Progenitor cell of endocrine pancreas (in vitro differentiated cells): Measurements from ENCODE around the gene DNAH14. TPM values are rescaled to one million over a fixed set of nuclear protein-coding genes. Genes with fewer than 3 reads are reported as not detected.
A peak's percentile ranks its signal among the peaks of the same experiment; 100 is the strongest.

ENCODE experiments used
- DNase-seq: peaks from one replicate; pipeline ENCODE4 v3.0.0; 2021; ENCODE audit warnings: low spot score; ENCODE audit not compliant: unreplicated experiment
- H3K27ac Mint-ChIP-seq: 2 replicates; pipeline ENCODE4 v1.8.0; 2021; ENCODE audit warnings: mild to moderate bottlenecking, moderate library complexity, mixed read lengths
- H3K27me3 Mint-ChIP-seq: 2 replicates; pipeline ENCODE4 v1.8.0; 2021; ENCODE audit warnings: mixed read lengths
- H3K36me3 Mint-ChIP-seq: 2 replicates; pipeline ENCODE4 v1.8.0; 2022; ENCODE audit warnings: mixed read lengths; ENCODE audit not compliant: insufficient read depth
- H3K4me1 Mint-ChIP-seq: 2 replicates; pipeline ENCODE4 v1.8.0; 2021; ENCODE audit warnings: low read depth, mixed read lengths
- H3K4me3 Mint-ChIP-seq: 2 replicates; pipeline ENCODE4 v1.8.0; 2021; ENCODE audit warnings: low read depth, mild to moderate bottlenecking, moderate library complexity, mixed read lengths
- H3K9me3 Mint-ChIP-seq: 2 replicates; pipeline ENCODE4 v1.8.0; 2021; ENCODE audit warnings: low read depth, mixed read lengths
- CTCF ChIP-seq: fragments of 200-600 bp; sonication (generic); IDR thresholded peaks from one replicate; pipeline ENCODE4 v1.5.0; 2021; ENCODE audit warnings: antibody characterized with exemption, mild to moderate bottlenecking; ENCODE audit not compliant: unreplicated experiment
- total RNA-seq: library from RNA; stranded (reverse); gene quantifications from 2 replicates; pipeline ENCODE4 v1.2.1, GENCODE V29; 2021

DNAH14 gene
- total RNA-seq, 1 donor from 2014 or later = 71.7 TPM

GRCh38 chr1:225434046-225434445 lies 504.6 kb downstream of the DNAH14 start:
- DNase-seq = no peak
- TF ChIP-seq CTCF = no peak
- Mint-ChIP-seq H3K4me1 (peaks cover 4% of the 10 kb centered on the region), H3K4me3 (no peak overlapping the region), H3K36me3 (no peaks in the 10 kb centered on the region), H3K27me3 (peaks cover 7% of the 10 kb centered on the region), H3K27ac (no peak overlapping the region), H3K9me3 (no peaks in the 10 kb centered on the region)

- Mint-ChIP-seq H3K4me3 (no peak overlapping the region), H3K27me3 (peaks cover 7% of the 10 kb centered on the region), H3K27ac (no peak overlapping the region), H3K36me3 (no peaks in the 10 kb centered on the region), H3K4me1 (peaks cover 5% of the 10 kb centered on the region), H3K9me3 (no peaks in the 10 kb centered on the region)
- DNase-seq = no peak
- TF ChIP-seq CTCF = no peak
Observed at GRCh38 chr1:225435076-225435475, 505.6 kb downstream of the DNAH14 start.

GRCh38 chr1:225435487-225435886 lies 506.0 kb downstream of the DNAH14 start:
- no peak overlapping the region for H3K4me3 Mint-ChIP-seq
- H3K27ac Mint-ChIP-seq = no peak overlapping the region
- H3K27me3 Mint-ChIP-seq = peaks cover 7% of the 10 kb centered on the region
- peaks cover 9% of the 10 kb centered on the region for H3K4me1 Mint-ChIP-seq
- DNase-seq = no peak
- H3K36me3 Mint-ChIP-seq = no peaks in the 10 kb centered on the region
- no peaks in the 10 kb centered on the region for H3K9me3 Mint-ChIP-seq
- no peak for TF ChIP-seq CTCF

- Mint-ChIP-seq H3K4me3 (no peak overlapping the region), H3K9me3 (no peaks in the 10 kb centered on the region), H3K27me3 (peaks cover 7% of the 10 kb centered on the region), H3K36me3 (no peaks in the 10 kb centered on the region), H3K27ac (no peak overlapping the region), H3K4me1 (peaks cover 14% of the 10 kb centered on the region)
- no peak for DNase-seq
- TF ChIP-seq CTCF = no peak
Observed at GRCh38 chr1:225435957-225436392, 506.5 kb downstream of the DNAH14 start.

GRCh38 chr1:225437710-225438437 lies 508.4 kb downstream of the DNAH14 start:
- Mint-ChIP-seq H3K27me3 (peaks cover 7% of the 10 kb centered on the region), H3K9me3 (no peaks in the 10 kb centered on the region), H3K27ac (no peak overlapping the region), H3K36me3 (no peaks in the 10 kb centered on the region), H3K4me1 (peaks cover 29% of the 10 kb centered on the region), H3K4me3 (no peak overlapping the region)
- no peak for DNase-seq
- peak; percentile 41 for TF ChIP-seq CTCF
